MG63 (cell line): ENCODE data around the gene SHISA5. TPM values are rescaled to one million over a fixed set of nuclear protein-coding genes. Genes with fewer than 3 reads are reported as not detected.

Experiments
- DNase-seq: peaks from one replicate; pipeline ENCODE4 v3.0.0-alpha.2; 2020
- H3K27me3 ChIP-seq: fragments of 250-450 bp; sonication (Bioruptor Pico); 2 replicates; pipeline ENCODE4 v1.5.1; 2020; ENCODE audit warnings: mild to moderate bottlenecking, moderate library complexity
- H3K36me3 ChIP-seq: fragments of 250-450 bp; sonication (Bioruptor Pico); 2 replicates; pipeline ENCODE4 v1.5.1; 2020; ENCODE audit warnings: mild to moderate bottlenecking, moderate library complexity
- H3K4me3 ChIP-seq: fragments of 250-450 bp; sonication (Bioruptor Pico); 2 replicates; pipeline ENCODE4 v1.5.1; 2020; ENCODE audit warnings: mild to moderate bottlenecking, moderate library complexity
- H3K9me3 ChIP-seq: fragments of 250-450 bp; sonication (Bioruptor Pico); 2 replicates; pipeline ENCODE4 v1.5.1; 2020; ENCODE audit warnings: mild to moderate bottlenecking, moderate library complexity
- total RNA-seq: library from RNA; depleted of rRNA; stranded (reverse); fragments of >200 nt; shearing (Covaris generic); gene quantifications from 2 replicates; pipeline ENCODE4 v1.2.3, GENCODE V29; 2014; ENCODE audit warnings: low replicate concordance

Gene SHISA5
- total RNA-seq, 1 experiment from 2014 or later, result 113 TPM

DNA sequence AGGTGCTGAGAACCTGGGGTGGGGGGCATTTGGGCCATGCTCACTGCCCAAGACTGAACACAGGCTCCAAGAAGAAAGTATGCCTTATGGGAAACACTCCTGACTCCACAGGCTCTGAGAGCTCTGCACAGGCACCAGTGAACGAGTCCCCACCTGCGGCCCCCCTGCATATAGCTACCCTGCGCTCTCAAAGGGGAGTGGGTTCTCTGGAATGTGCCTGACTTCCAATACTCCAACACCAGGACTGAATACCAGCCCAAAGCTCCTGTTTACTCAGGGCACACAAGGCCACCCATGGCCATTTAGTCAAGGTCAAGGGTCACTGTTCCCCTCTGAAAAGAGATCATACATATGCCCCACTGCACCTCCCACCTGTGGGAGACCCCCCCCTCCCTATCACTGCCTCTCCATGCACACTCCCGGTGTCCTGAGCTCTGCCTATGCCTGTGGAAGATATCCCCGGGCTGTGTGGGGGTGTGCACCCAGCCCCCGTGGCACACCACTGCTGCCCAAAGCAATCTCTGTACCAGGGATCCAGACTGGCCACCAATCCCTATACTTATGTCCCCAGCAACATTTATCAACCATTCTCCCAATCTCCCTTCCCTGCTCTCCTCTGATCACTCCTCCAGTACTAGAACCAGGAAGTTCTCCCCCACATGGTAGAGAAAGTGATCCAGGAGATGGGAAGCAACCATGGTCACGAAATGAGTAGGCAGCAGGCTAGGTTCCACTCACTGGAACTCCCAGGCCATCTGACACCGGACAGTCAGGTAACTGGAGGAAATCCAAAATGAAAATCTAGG lies 72.5 kb downstream of the SHISA5 start:
- Histone ChIP-seq H3K27me3 (no peaks in the 10 kb centered on the region), H3K9me3 (no peaks in the 10 kb centered on the region), H3K36me3 (no peaks in the 10 kb centered on the region; the same call in 1 of the 2 replicates), H3K4me3 (no peak overlapping the region)
- no peak for DNase-seq

DNA sequence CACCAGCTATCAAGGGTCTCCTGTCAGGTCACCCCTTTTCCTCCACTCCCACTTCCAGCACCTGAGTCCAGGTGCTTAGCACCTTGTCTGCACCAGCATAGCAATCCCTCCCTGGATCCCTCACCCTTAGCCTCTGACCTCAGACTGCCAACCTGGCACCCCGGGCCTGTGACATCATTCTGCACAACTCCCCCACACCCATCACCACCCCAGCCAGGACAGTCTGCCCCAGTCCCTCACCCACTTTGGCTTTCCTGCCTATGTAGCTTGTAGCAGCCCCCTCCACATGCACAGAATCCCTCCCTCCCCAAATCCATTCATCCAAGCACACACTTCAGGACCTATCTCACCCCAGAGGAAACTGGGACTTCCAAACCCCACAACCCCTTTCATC lies 73.3 kb downstream of the SHISA5 start:
- no peak for DNase-seq
- Histone ChIP-seq H3K4me3 (no peak overlapping the region), H3K36me3 (no peaks in the 10 kb centered on the region; the same call in 1 of the 2 replicates), H3K9me3 (no peaks in the 10 kb centered on the region), H3K27me3 (no peaks in the 10 kb centered on the region)

DNA sequence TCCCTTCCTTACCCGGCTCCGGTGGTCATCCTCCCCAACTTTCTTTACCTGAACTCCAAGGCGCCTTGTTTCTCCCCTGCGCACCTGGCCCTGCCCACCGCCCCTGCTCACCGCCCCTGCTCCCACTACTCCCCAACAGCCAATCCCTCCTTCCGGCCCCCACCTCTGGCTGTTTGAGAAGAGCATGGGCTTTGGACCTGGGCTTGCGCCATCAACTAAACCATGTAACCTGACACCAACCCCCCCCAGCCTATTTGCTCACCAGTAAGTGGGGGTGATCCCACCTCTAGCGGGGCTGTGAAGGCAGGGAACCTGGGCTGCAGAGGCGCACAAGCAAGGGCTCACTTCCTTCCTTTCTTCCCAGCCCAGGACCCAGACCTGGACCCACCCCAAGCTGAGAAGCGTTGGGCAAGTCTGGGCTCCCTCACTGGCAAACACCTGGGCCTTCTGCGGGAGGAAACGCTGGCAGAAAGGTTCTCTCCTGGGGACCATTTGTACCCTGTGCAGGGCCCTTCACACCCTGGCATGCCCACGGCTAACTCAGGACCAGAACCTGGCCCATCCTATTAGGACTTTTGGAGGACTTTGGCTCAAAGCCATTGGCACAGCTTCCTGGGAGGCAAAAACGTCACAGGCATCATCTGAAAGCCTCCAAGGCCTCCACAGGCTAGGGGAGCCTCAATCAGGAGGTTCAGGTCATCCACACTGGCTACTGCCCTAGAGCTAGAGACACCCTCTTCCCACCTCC lies 73.8 kb downstream of the SHISA5 start, which contains the start of gene PLXNB1:
PLXNB1 (minus strand) TSS at position 127 of the 748 bp plus-strand sequence. CDS start 5,475 bp downstream, outside the sequence.
- DNase-seq, result no peak
- H3K4me3 ChIP-seq, result peak within 1 kb of the TSS; percentile 50
- no peaks in the 10 kb centered on the region for H3K27me3 ChIP-seq
- no peaks in the 10 kb centered on the region for H3K9me3 ChIP-seq
- no peaks in the 10 kb centered on the region; the same call in 1 of the 2 replicates for H3K36me3 ChIP-seq

DNA sequence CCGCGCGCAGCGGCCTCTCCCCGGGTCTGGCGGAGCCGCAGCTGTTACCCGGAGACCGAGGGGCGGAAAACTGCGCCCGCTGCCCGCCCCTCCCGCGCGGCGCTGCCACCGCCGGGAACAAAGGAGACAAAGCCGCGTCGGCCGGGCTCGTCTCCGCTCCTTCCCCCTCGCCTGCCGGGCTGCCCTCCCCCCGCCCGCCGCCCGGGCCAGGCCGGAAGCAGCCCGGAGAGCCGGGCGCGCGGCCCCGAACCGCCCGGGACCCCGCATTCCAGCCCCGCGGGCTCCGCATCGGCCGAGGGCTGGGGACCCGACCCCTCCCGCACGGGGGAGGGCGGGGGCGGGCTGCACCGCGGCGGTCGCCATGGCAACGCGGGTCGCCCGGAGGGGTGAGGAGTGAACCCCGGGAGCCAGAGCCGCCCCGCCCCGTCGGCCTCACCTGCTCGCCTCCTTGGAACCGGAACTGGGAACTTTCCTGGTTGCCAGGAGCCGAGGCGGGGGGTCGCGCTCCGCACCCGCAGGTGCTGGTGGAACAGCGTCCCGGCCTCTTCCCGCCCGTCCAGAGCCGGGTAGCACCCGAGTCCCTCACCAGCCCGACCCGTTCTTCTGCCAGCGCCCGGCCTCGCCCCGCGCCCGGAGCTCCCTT lies 74.5 kb downstream of the SHISA5 start:
- DNase-seq, result peak; percentile 34
- peak overlapping the region; percentile 50 for H3K4me3 ChIP-seq
- H3K36me3 ChIP-seq, result no peaks in the 10 kb centered on the region; the same call in 1 of the 2 replicates
- no peaks in the 10 kb centered on the region for H3K9me3 ChIP-seq
- no peaks in the 10 kb centered on the region for H3K27me3 ChIP-seq

DNA sequence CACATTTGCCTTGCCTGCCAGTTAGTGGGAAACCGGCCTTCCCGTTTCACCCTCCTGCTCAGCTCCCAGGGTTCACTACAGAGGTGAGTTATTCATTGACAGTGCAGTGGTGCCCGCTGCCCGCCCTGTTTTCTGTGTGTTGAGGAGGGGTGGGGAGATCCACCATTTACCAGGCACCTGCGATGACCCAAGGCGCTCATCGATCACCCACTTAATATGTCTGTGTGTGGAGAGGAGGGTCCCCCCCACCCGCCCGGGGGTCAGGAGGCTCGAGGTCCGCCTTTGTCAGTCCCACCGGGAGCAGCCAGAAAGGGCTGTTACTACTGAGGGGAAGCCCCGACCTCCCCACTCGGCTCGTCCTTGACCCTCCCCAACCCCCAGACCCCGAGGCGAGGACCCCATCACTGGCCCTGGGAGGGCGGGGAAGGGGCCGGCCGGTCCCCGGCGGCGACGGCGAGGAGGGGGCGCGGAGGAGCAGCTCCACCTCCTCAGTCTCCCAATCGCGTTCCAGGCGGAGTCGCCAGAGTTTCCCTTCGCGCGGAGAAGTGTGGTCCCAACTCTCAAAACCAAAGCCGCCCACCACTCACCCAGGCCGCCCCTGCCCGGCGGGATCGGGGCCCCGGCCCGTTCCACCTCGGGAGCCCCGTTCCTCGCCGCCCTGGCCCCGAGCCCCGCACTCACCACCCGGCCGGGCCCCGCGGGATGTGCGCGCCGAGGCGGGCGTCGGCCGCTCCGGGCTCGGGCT lies 75.2 kb downstream of the SHISA5 start:
- peak; percentile 27 for DNase-seq
- Histone ChIP-seq H3K9me3 (no peaks in the 10 kb centered on the region), H3K36me3 (no peaks in the 10 kb centered on the region; the same call in 1 of the 2 replicates), H3K27me3 (no peaks in the 10 kb centered on the region), H3K4me3 (peak overlapping the region; percentile 50)

DNA sequence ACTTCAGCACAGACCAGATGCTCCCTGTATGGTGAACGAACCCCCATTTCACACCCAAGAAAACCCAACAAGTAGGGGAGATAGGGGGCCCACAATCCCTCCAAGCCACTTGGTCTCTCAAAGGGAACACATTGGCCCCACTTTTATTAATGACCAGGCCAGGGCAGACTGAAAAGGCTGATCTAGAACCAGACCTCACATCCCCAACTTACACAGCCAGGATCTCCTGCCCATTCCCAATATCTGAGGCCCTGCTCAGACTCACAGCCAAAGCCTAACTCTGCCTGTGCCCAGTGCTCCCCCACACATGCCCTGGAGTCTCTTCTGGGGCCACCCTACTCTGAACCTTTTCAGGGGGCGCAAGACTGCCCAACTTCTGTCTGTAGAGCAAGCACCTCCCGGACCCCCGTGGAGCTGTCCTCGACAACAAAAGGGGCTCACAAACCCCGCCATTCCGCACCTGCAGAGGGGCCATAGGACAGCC lies 75.8 kb downstream of the SHISA5 start:
- H3K9me3 ChIP-seq, result no peaks in the 10 kb centered on the region
- no peak for DNase-seq
- H3K4me3 ChIP-seq, result no peak overlapping the region; the same call in 1 of the 2 replicates
- no peaks in the 10 kb centered on the region for H3K36me3 ChIP-seq
- no peaks in the 10 kb centered on the region for H3K27me3 ChIP-seq

DNA sequence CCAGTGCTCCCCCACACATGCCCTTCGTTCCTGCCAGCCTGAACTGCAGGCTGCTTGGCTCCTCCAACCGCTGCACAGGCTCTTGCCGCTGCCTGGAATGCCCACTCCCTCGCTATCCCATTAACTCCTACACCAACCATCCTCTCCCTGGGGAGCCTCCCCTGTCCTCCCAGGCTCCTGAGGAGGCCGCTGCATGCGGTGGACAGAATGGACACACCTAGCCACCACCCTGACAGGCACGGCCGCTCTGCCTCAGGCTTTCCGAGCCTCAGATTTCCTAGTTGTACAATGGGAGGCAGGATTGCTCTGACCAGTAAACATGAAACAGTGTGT lies 76.4 kb downstream of the SHISA5 start:
- Histone ChIP-seq H3K36me3 (no peaks in the 10 kb centered on the region), H3K4me3 (no peak overlapping the region), H3K9me3 (no peaks in the 10 kb centered on the region), H3K27me3 (no peaks in the 10 kb centered on the region)
- no peak for DNase-seq

DNA sequence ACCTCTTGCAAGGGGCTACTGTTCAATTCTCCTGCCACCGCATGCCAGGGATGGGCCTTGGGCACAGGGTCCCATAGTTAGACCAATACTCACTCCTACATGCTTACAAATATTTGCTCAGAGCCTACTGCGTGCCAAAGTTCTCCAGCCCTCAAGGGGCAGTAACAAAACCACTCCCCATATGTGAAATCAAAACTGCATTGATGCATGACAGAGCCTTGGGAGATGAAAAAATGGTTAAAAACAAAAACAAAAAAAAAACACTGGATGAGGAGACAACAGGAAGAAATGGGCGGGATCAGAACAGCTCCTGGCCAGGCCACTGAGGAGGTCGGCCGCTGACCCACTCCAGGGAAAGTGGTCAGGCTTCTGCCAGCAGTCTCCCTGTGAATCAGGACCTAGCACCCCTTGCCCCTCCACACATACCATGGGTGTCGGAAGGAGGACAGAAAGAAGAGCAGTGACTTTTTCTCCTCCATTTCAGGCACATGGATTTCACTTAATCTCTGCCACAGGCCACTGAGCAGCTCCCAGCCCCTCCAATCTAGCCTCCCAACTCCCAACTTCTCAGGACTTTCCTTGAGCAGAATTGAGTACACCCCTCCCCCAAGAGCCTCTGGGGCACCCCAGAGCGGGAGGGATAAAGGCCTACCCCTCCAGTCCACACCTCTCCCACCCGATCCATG lies 76.9 kb downstream of the SHISA5 start:
- H3K36me3 ChIP-seq, result no peaks in the 10 kb centered on the region

DNA sequence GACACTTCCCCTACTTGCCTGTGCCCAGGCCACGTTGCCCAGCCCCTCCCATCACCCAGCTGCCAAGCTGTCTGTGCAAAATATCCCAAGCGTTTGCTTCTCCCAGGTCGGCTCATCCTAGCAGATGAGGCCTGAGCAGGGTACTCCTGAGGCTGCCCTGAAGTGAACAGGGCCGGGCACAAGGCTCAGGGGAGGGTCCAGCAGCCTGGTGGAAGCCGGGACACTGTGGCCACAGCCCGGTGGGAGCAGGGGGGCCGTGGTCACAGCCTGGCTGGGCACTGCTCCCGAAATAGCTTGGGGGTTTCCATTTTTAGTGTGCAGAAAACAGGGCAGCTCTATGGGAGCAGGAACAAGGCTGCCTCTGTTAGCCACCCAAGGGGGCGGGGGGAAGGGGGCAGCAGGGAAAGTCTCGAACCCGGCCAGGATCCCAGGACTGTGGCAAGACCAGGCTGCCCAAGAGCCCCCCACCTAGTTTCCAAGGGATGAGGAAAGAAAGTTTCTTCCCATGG lies 77.5 kb downstream of the SHISA5 start:
- H3K4me3 ChIP-seq, result no peak overlapping the region

More for the DNA sequence above, 76.9 kb downstream of the SHISA5 start:
- Histone ChIP-seq H3K9me3 (no peaks in the 10 kb centered on the region), H3K27me3 (no peaks in the 10 kb centered on the region), H3K4me3 (no peak overlapping the region)
- DNase-seq, result no peak

DNA sequence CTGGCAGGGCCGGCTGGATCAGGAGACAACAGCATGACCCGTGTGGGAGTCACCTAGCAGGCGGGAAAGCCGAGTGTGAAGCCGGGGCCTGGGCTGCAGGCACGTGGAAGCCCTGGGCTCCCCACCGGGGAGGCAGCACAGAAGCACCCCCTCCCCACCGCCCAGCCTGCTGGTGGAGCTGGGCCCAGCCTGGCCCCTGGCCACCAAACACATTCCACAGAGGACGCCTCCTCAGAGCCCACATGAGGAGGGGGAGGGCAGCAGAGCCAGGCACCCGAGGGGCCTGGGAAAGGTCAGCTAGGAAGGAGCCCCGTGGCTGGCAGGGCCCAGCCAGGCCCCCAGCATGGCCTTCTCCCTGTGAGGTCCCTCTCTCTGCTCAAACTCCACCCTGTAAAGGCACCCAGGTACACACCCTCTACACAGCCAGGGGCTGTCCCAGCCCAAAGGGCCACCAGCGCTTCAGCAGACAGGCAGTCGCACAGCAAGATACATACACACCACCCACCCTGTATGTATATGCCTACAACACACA lies 78.6 kb downstream of the SHISA5 start:
- Histone ChIP-seq H3K27me3 (no peaks in the 10 kb centered on the region), H3K9me3 (no peaks in the 10 kb centered on the region), H3K4me3 (no peak overlapping the region), H3K36me3 (no peaks in the 10 kb centered on the region)
- DNase-seq, result no peak

More for the DNA sequence above, 77.5 kb downstream of the SHISA5 start:
- Histone ChIP-seq H3K9me3 (no peaks in the 10 kb centered on the region), H3K27me3 (no peaks in the 10 kb centered on the region), H3K36me3 (no peaks in the 10 kb centered on the region)
- DNase-seq, result no peak

DNA sequence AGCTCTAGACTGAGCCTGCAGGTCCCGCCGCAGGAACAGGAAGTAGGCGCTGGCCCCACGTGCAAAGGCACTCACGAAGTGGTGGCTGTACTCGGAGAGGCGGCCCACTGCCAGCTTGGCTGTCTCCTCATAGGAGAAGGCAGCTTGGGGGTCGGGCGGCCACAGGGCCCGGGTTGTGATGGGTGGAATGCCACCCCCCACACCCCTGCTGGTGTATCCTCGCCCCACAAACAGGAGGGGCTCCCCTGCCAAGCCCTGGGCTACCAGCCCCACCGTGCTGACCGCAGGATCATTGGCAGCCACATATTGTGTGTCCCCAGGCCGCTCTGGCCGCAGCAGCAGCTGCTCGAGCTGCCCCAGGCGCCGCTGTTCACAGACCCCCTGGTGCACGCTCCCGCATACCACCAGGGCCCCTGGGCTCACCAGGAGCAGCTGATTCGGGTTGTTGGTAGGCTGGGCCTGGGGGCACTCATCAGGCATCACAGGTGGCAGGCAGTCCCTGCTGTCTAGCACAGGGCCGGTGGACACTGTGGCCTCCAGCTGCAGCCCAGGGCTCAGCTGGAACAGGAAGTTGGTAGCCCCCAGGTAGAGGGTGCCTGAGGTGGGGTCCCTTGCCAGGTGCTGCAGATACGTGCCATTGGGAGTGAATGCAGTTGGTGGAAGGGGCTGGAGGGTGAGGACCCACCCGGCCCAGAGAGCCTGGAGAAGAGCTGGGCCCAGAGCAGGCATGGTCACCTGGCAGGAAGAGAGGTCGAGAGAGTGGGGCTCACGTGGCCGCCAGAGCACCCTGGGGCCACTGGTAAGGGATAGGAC lies 79.9 kb downstream of the SHISA5 start:
- DNase-seq, result no peak
- no peaks in the 10 kb centered on the region for H3K27me3 ChIP-seq
- no peak overlapping the region for H3K4me3 ChIP-seq
- no peaks in the 10 kb centered on the region for H3K36me3 ChIP-seq
- H3K9me3 ChIP-seq, result no peaks in the 10 kb centered on the region

DNA sequence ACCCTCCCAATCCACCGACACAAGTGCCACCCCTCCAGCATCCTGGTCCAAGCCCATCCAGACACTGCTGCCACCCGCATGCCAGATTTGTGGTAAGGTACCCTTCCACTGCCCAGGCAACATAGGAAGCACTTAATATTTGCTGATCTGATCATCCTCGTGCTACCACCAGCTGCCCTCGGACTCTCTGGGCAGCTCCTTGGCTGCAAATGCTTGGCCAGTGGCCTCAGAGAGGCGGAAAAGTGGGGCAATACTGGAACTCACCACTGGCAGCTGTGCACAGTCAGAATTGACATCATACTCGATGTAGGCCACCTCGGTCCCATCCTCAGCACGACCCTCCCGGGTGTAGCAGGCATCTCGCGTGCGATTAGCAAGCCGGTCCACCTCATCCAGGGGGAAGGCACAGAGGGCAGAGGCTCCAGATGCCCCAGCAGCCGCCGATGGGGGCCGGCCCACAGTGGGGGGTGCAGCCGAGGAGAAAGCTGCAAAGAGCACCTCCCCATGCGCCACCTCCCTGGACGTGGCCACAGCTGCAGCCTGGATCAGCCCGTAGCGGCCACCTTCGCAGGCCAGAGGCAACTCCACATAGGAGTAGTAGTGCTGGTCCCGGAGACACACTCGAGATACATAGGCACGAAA lies 80.6 kb downstream of the SHISA5 start:
- H3K36me3 ChIP-seq, result no peaks in the 10 kb centered on the region
- no peak overlapping the region for H3K4me3 ChIP-seq
- H3K27me3 ChIP-seq, result no peaks in the 10 kb centered on the region
- H3K9me3 ChIP-seq, result no peaks in the 10 kb centered on the region
- DNase-seq, result no peak

DNA sequence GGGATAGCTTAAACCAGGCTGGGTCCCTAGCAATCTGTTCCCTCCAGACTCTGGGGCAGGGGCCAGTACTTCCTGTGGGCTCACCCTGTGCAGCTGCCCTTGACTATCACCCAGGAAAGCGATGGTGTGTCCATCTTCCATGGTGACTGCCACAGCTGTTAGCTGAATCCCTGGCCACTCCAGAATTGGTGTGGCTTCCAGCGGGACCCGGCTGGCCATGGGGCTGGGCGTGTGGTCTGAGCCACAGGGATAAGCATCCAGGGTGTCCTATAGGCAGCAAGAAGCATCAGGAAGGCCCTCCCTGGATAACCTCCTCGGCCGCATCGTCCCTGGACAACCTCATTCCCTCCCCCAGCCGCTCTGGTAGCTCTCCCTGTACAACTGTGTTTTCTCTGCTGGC lies 81.3 kb downstream of the SHISA5 start:
- Histone ChIP-seq H3K4me3 (no peak overlapping the region), H3K36me3 (no peaks in the 10 kb centered on the region), H3K27me3 (no peaks in the 10 kb centered on the region), H3K9me3 (no peaks in the 10 kb centered on the region)
- DNase-seq, result no peak

DNA sequence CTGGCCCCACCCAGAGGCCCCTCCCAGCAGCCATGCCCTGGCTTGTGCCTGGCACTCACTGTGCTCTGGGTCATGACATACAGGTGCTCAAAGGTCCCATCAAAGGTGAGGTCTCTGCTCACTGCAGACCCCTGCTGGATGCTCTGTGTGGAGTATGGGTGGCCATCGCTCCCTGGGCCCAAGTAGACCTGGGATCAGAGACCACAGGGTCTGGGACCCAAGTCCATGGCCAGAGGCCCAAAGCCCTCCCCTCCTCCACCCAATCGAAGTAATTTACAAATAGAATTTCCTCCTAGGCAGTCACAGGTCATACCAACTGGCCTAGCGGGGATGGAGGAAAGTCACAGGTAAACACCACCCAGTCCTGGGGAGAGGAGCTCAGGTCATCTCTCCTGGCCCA lies 81.7 kb downstream of the SHISA5 start:
- Histone ChIP-seq H3K36me3 (no peaks in the 10 kb centered on the region), H3K9me3 (no peaks in the 10 kb centered on the region), H3K4me3 (no peak overlapping the region), H3K27me3 (no peaks in the 10 kb centered on the region)
- no peak for DNase-seq
